HCEC 1CT (cell line): ENCODE measurements around the gene DNAJB13.
A peak's percentile ranks its signal among the peaks of the same experiment; 100 is the strongest.

ENCODE experiments used
- DNase-seq: peaks from one replicate; pipeline ENCODE4 v3.0.0-alpha.2; 2017

The DNAJB13 gene

DNA sequence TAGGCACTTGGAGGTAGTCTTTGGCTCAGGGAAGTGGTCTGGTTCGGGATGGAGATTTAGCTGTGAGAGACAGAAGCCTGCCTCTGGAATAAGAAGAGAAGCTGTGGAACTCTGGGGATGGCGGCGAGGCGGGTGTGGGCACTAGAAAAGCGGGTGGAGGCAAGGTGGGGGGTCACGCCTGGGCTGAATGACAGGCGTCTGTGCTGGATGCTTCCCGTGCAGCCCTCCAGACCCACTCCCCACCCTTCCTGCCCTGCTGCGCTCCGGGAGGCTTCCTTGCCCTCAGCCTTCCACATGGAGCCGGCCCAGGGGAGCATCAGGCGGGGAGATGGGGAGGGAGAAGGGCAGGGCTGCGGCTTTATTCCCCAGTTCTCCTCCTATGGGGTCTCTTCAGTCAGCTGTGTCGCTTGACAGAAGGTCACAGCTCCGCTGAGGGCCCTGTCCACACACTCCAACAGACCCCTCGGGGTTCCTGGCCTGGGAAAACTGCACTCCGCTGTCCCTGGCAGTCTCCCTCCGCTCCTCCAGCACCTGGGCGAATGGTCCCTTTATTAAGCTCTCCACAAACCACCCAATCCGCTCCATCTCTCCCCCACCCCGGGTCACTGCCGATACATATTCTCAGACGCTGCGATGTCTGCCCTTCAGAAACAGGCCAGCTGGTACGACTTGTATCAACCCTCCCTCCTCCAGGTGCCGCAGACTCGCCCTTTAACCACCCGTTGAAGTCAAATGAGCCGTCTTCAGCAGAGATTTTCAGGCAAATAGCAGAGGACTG, 6.2 kb downstream of the DNAJB13 start:
- no peak for DNase-seq

DNA sequence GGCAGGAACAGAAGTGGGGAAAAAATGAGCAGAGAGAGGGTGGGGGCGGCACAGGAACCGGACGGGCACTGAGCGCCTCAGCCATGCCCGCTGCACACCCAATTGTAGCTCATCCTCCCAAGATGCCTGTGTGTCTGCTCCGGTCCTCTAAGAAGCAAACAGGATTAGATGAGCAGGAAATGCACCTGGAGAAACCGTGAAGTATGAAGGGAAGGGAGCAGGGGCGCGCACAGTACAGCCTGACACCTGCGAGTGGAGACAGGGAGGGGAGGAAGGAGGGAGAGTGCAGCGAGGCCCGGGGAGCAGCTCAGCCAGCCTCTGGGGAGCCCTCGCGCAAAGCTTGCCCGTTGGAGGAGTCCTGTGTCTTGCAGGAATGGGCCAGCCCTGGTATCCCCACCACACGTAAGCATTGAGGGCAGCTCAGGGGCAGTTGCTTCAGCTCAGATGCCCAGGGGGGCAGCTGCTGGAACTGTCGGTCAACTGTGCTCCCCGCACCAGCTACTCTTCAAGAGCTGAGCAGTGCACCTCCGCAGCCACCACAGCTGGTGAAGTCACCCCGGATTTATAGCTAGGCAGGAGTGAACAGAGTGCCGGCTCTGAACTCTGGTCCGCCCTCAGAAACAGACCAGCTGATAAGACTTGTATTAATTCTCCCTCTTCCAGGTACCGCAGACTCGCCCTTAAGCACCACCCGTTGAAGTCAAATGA, 7.0 kb downstream of the DNAJB13 start:
- DNase-seq, result no peak

DNA sequence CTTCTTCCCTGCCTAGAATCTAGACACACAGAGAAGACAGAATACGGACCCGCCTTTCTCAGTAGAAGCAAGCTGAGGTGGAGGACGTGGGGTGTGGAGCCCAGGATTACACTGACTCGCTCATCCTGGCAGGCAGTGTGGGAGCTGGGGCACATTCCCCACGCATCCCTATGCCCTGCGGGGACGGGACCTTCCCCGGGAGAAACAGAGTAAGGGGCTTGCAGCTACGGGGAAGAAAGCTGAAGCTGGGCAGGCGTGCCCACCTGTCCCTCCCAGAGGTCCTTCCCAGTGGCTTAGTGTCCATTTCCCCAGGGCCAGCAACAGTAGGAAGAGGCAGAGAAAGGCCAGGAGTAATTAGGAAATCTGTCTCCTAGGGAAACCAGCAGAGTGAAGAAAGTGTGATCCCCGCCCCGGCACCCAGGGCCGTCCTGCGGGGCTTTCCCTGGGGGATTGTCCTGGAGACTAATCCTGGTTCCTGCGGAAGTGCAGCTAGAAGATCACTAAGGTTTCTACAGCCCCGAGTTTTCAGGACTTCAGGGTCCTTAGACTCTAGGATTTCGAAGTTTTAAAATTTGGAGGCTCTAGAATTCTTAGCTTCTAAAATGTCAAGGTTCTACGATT, 7.8 kb downstream of the DNAJB13 start:
- no peak for DNase-seq

DNA sequence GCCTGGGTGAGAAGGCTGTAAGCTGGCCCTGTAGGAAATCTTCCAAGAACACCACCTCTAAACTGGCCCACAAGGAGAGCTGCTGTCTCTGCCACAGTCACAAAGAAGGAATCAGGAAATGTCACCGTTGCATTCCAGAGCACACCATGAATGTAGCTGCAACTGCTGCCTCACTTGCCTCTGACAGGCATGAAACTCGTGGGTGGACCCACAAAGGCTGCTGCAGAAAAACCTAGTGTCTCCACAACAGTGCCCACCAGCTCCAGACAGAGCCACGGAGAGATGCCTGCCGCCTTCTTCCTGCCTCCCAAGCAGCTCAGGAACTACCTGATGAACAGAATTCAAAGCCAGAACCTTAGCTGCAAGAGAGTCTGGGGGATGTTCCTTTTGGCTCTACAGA, 10.5 kb downstream of the DNAJB13 start:
- no peak for DNase-seq

DNA sequence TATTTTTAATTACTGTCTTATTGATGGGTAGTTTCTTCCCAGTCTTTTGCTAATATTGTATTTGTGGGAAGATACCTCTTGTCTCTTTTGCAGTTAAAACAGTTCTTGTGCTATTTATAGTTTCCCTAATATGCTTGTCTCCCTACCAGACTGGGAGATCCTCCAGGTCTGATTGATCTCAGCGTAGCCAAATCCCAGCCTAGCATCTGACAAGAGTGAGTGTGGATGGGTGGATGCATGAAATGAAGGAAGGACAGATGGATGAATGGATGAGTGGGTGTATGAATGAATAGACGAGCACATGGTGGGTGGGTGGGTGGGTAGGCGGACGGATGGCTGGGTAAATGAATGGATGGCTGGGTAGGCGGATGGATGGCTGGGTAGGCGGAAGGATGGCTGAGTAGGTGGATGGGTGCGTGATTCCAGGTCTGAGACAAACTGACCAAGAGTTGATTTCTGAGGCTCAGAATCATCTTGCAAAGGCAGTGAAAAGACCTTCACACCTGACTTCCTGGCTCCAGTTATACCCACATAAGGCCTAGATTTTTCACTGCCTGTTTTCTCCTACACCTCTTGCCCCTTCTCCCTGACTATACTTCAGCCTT, 11.4 kb downstream of the DNAJB13 start:
- no peak for DNase-seq

DNA sequence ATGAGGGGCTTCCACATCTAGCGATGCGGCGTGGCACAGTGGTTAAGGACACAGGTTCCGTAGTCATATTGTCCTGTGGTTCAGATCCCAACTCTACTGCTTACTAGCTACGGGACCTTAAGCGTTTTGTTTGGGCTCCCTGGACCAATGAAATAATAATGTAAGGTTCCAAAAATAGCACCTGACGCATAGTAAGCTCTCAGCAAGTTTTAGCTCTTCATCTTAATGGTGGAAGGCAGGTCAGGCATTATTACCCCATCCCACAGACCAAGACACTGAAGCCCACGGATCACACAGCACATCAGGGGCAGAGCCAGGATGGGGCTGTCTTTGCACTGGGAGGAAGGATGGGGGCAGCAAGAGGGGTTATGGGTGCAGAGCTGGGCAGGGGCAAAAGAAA, 13.0 kb downstream of the DNAJB13 start:
- no peak for DNase-seq

DNA sequence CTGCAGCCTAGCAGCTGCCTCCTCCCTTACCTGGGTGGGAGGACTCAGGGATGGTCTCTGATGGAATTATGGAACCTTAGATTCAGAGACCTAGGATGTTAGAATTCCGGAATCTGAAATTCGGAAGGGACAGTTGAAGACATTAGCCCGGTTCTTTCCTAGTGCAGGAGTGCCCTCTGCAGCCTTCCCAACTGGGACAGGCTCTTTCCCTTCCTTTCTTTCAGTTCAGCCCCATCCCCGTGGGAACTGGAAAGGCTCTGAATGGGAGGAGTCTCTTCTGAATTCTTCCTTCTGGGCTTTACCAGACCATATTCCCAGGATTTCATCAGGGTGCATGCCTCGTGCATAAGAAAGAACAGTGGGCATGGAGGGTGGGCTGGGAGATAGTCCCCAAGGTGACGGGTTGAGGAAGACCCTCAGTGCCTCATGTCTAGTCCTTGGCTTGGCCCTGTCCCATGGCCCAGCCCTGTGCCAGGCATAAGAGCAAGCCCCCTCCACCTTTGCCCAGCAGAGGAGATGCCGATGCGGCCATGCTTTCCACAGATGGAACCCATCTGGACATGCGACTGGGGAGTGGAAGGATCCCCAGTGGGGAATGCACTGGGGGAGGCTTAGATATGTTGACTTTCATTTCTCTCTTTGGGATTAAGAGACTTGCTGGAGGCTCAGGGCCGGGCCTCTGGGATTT, 14.4 kb downstream of the DNAJB13 start:
- DNase-seq, result peak; percentile 24

DNA sequence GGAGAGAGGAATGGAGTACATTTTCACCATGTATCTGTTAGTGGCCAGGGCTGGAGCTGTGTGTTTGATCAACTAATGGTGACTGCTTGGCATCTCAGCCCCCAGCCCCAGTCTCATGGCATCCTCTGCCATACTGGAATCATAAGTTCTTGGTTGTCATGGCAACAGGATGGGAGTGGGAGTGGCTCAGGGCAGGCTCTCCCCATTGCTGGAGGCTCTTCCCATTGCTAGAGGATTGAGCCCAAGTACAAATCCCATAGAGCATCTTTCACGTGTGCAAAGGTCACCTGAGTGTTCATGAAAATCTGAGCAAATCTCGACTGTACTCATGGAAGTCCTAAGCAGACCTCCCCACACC, 14.9 kb downstream of the DNAJB13 start:
- no peak for DNase-seq

DNA sequence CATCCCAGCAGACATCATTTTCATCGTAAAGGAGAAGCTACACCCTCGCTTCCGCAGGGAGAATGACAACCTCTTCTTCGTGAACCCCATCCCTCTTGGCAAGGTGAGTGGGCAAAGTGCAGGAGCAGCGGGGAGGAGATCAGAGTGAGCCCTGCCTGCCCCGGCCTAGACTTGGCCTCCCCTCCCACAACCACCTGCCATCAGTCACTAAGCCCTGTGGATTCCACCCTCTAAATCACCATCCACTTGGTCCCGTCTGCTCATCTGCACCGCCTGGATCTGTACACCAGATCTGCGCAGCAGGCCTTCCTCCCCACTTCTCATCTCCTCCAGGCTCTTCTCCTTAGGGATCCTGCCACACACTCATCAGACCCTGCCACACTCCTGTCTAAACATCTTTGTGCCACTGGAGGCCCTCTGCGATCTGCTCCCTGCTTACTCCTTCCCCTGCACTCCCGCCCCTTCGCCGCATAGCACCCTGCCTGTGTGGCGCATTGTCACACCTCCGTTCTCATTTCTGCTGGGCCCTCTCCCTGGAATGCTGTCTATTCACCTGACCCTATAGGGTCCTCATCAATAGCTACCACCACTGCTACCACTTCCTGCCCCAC, 17.6 kb downstream of the DNAJB13 start:
- no peak for DNase-seq

DNA sequence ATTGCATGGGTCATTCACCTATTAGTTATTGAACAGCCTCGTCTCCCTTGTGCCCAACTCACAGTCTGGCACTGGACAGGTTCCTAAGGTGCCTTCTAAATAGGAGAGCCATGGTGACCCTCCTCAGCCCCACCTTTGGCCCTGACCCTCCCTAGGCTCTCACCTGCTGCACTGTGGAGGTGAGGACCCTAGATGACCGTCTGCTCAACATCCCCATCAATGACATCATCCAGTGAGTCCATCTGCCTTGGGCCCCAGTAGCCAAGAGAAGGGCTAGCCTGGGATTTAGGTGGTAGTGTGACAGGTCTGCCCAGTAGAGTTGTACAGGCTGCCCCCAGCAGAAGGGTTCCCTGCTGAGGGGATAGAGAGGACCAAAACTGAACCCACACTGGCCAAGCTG, 18.3 kb downstream of the DNAJB13 start:
- no peak for DNase-seq

DNA sequence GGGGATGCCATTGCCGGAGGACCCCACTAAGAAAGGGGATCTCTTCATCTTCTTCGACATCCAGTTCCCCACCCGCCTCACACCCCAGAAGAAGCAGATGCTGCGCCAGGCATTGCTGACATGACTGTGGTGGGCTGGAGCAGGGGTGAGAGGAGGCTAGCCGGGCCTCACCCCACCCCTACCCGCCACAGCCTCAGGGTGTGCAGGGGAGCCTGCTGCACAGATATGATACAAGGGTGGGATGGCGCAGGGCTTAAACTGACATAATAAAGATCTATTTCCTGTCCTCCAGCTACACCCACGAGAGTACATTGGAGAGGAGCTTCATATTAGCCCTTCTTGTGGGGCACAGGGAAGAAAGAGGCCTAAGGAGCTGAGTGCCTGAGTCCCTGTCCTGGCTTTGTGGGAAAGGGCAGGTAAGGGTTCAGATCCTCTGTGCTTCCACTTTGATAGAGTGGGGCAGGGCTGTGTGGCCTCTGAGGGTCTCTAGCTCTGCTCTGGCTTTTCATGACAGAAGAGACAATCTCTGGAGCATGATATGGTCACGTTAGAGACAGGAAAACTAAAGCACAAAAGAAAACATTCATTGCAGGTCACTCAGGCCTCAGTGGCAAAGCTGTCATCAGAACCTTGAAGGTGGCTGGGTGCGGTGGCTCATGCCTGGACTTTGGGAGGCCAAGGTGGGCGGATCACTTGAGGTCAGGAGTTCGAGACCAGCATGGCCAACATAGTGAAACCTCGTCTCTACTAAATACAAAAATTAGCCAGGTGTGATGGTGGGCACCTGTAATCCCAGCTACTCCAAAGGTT, 19.4 kb downstream of the DNAJB13 start:
- DNase-seq, result no peak

DNA sequence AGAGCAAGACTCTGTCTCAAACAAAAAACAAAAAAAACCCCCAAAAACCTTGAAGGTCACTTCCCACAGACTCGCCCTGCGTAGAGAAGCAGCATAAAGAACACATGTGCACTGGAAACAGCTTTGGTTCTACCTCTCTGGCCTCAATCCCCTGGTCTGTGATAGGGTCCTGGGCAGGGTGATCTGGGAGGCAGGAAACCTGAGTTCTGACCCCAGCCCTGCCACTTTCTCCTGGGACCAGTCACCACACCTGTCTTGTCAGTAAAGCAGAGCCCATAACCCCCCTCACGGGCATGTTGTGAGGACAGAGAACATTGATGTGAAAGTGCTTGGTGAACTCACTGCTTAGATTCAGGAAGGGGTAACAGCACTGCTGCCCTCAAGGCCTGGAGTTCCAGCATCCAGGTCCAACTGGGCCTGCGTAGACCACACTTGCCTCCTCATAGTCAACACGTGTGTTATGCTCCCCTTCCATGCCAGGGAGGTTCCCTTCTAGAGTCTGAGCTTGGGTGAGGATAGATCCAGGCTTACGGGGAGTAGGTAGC, 20.4 kb downstream of the DNAJB13 start:
- DNase-seq, result no peak

DNA sequence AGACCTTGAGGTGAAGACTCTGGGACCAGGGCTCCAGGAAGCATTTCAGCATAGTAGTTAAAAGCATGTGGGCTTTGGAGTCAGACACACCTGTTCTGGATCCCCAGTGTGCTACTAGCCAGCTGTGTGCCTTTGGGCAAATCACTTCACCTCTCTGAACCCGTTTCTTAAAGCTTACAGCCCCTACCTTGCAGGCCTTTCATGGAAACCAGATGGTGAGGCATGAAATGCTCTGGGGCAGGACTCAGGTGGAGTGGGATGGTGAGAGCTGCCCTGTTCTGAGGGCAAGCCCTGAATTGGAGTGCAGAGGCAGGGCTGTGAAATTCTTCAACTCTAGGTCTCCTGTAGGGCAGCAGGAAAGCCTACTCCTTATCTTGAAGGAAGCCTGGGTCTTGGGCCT, 21.4 kb downstream of the DNAJB13 start:
- no peak for DNase-seq

DNA sequence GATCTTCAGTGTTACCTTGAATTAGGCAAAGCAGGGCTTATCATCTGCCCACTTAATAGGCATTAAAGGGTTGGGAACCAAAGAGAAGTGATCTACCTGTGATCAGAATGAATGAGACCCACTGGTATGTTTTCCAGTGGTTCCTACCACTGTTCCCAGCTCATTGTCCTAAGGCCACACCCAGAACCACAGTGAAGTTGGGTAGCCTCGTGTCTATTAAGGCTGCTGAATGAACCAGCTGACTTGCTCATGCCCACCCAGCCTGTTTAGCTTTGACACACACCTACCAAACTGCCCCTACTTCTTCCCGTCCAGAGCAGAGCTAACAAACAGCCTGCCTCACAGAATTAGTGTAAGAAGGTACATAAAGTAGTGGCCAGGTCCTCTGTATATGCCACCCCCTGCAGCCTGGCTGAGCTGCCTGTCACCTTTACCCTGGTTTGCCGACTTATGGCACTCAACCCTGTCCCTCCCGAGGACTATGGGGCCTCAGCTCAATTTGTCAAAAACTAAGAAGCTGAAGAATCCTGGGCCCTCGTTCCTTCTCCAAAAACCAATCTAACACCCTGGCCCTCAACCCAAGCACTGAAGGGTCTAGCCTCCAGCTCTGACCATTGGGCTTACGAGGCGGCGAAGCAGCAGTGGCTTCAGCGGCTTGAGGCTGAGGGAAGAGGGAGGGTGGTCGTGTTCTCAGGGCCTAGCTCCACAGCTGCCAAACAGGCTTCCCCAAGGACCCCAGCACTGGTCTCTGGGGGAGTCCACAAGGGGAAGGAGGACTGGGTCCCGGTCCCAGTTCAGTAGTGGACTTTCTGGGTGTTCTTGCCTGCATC, 22.0 kb downstream of the DNAJB13 start:
- no peak for DNase-seq

DNA sequence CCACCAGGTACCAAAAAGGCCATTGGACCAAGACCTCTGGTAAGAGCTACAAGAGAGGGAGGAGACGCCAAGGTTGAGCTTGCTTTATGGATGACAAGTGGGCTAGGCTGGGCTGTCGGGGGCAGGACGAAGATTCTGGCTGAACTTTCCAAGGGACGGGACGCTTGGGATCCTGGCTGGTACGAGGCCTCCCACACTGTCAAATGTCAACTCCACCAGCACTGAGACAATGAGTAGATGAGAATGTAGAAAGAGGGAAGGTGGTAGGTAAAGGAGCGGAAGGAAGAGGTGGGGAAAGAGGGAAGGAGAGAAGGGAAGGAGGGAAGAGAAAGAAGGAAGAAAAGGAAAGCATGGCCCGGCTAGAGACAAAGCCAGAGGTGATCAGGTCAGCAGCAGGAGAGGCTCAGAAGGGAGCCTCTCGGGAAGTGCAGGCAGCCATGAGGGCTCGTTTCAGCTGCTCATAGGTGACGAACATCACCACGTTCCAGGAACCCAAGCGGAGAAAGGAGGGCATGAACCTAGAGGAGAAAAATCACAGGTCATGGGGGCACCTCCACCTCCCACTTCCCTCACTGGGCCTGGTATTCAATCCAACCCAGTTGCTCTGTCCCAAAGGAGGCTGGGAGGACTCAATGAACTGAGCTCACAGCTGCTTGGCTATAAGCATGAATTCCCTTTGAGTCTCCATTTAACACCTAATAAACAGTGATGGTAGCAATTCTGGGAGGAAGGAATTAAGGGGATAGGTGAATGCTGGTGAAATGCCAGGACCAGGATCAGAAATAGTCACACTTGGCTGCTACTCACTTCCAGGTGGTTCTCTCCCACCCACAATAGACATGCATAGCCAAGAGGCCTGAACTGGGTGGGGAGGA, 24.0 kb downstream of the DNAJB13 start:
- no peak for DNase-seq

DNA sequence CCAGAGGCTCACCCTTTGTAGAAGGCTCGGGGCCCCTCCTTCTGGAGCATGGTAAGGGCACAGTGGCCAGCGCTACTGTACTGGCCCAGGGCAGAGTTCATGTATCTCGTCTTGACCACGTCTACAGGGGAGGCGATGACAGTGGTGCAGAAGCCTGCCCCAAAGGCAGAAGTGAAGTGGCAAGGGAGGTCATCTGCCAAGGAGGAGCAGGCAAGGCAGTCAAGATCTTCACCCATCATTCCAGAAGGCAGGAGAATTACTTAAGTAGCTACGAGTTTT, 24.6 kb downstream of the DNAJB13 start:
- no peak for DNase-seq

DNA sequence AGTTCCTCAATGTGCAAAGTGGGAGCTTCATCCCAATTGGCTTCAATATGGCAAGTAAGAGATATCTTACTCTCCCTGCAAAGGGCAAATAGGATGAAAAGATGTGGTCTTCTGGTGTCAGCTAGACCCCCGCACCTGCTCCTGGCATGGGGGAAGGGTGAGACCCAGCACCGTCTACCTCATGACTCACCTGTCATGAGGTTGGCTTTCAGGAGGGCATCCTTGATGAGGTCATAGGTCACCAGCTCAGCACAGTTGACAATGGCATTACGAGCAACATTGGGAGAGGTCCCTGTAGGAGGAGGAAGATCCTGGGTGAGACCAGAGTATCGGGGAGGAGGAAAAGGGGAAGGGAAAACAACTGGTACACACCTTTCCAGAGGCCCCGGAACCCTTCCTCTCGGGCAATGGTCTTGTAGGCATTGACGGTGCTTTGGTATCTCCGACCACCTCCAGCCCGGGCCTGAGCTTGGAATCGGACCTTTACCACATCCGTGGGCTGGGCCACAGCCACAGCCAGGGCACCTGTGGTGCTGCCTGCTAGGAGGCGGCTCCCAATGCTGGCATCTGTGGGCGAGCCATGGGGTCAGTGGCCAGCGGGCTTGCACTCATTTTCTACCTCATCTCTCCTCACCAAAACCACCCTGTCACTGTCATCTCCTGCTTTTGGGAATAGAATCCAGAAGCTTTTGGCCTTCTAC, 25.8 kb downstream of the DNAJB13 start:
- DNase-seq, result no peak

DNA sequence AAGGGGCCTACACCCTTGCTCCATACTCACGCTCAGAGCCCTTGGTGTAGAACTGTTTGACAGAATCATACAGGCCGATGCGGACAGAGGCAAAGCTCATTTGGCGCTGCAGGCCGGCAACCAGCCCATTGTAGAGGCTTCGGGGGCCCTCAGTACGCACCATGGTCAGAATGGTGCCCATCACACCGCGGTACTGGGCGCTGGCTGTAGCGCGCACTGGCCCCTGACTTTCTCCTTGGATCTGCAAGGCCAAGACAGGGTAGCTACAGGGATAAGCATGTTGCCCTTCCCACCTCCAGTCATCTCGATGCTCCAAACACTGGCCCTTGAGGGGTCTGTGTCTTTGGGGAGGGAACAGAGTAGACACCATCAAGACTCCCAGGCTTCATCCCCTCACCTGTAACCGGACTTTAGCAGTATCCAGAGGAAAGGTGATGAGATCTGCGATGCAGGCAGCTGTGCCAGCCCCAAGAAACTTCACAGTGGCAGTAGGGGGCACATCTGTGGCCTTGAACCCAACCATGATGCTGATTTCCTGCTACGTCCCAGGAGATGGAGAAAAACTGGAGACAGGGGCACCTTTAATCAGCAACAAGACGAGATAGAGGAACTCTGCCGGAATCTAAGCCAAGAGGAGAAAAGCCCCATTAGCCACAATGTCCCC, 27.2 kb downstream of the DNAJB13 start:
- no peak for DNase-seq
